HFFc6 (cell line): ENCODE measurements around the gene TCAIM. TPM values are rescaled to one million over a fixed set of nuclear protein-coding genes. Genes with fewer than 3 reads are reported as not detected.
A peak's percentile ranks its signal among the peaks of the same experiment; 100 is the strongest.

Experiments
- DNase-seq: peaks from one replicate; pipeline ENCODE4 v3.0.0-alpha.2; 2018
- H3K27ac Mint-ChIP-seq: 2 replicates; pipeline ENCODE4 v1.8.0; 2020; ENCODE audit warnings: mild to moderate bottlenecking, mixed read lengths
- H3K27me3 Mint-ChIP-seq: 2 replicates; pipeline ENCODE4 v1.8.0; 2021; ENCODE audit warnings: mild to moderate bottlenecking, moderate library complexity, mixed read lengths; ENCODE audit not compliant: insufficient read depth
- H3K36me3 Mint-ChIP-seq: 2 replicates; pipeline ENCODE4 v1.8.0; 2021; ENCODE audit warnings: low read depth, mixed read lengths
- H3K4me1 Mint-ChIP-seq: 2 replicates; pipeline ENCODE4 v1.8.0; 2020; ENCODE audit warnings: low read depth, mixed read lengths
- H3K4me3 Mint-ChIP-seq: 2 replicates; pipeline ENCODE4 v1.8.0; 2020; ENCODE audit warnings: mild to moderate bottlenecking, moderate library complexity, mixed read lengths
- H3K9me3 Mint-ChIP-seq: 2 replicates; pipeline ENCODE4 v1.8.0; 2020; ENCODE audit warnings: mild to moderate bottlenecking, mixed read lengths
- total RNA-seq, 6 experiments: library from RNA; stranded (reverse); fragmentation: NEBNext Ultra II Directional; extraction: Animal tissue kit (Norgen Biotek cat#: 25700); gene quantifications; 2 replicates in 1 of 6; 3 replicates in 5 of 6; pipeline ENCODE4 v1.2.3, GENCODE V29; 2021
- TF ChIP-seq, protein P1 (sequence below): fragments of 200-600 bp; sonication (generic); IDR thresholded peaks from 2 replicates; pipeline ENCODE4 v1.5.0; 2021; ENCODE audit warnings: antibody characterized with exemption, mild to moderate bottlenecking

TCAIM gene
- total RNA-seq, 6 experiments from 2014 or later: 18.4 to 22.4 (median 20.4) TPM

DNA sequence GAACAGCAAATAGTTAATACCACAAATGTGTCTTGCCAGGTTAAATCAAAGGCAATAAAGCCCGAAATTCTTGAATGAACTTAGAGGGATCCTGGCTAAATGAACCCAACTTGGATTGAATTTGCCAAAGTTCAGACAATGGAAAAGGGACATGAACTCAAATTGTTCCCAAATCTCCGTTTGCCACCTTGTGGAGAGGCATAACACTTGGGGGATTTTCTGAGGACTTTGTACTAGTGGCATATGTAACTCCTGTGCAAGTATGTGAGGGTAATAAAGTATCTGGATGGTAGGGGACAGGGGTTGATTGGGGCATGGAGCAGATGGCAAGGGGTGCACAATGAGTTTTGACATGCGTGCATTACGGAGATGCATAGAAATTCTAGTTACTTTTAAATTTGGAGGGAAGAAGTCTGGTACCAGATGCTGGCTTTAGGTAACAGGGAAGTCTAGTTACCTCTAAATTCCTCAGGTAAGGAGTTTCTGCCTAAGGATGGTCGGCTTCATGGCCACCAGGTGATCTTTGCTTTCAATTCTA, 1.2 kb upstream of the TCAIM start:
- Mint-ChIP-seq H3K9me3 (no peaks in the 10 kb centered on the region), H3K36me3 (0 out of 2 replicates have a peak, but pooled peaks cover 5% of the 10 kb centered on the region), H3K27ac (peak overlapping the region; percentile 91), H3K27me3 (peaks cover 6% of the 10 kb centered on the region), H3K4me1 (peaks cover 39% of the 10 kb centered on the region), H3K4me3 (peak overlapping the region; percentile 100)
- DNase-seq: peak; percentile 8
- TF ChIP-seq, protein P1, sequence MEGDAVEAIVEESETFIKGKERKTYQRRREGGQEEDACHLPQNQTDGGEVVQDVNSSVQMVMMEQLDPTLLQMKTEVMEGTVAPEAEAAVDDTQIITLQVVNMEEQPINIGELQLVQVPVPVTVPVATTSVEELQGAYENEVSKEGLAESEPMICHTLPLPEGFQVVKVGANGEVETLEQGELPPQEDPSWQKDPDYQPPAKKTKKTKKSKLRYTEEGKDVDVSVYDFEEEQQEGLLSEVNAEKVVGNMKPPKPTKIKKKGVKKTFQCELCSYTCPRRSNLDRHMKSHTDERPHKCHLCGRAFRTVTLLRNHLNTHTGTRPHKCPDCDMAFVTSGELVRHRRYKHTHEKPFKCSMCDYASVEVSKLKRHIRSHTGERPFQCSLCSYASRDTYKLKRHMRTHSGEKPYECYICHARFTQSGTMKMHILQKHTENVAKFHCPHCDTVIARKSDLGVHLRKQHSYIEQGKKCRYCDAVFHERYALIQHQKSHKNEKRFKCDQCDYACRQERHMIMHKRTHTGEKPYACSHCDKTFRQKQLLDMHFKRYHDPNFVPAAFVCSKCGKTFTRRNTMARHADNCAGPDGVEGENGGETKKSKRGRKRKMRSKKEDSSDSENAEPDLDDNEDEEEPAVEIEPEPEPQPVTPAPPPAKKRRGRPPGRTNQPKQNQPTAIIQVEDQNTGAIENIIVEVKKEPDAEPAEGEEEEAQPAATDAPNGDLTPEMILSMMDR: 0 out of 2 replicates have a peak, but pooled peaks have one; percentile 24

- Mint-ChIP-seq H3K27ac (peak overlapping the region; percentile 91), H3K4me1 (peaks cover 47% of the 10 kb centered on the region), H3K27me3 (peaks cover 3% of the 10 kb centered on the region), H3K9me3 (no peaks in the 10 kb centered on the region), H3K36me3 (0 out of 2 replicates have a peak, but pooled peaks cover 5% of the 10 kb centered on the region), H3K4me3 (peak overlapping the region; percentile 100)
- DNase-seq: no peak
- TF ChIP-seq, protein P1: no peak
Observed at GRCh38 chr3:44338828-44339127, 212 bp downstream of the TCAIM start.

- H3K4me1 Mint-ChIP-seq: peaks cover 47% of the 10 kb centered on the region
- TF ChIP-seq, protein P1: no peak
- H3K9me3 Mint-ChIP-seq: no peaks in the 10 kb centered on the region
- H3K27ac Mint-ChIP-seq: peak overlapping the region; percentile 91
- H3K4me3 Mint-ChIP-seq: peak overlapping the region; percentile 100
- DNase-seq: no peak
- 0 out of 2 replicates have a peak, but pooled peaks cover 5% of the 10 kb centered on the region for H3K36me3 Mint-ChIP-seq
- H3K27me3 Mint-ChIP-seq: peaks cover under 1% of the 10 kb centered on the region
Observed at GRCh38 chr3:44339181-44340057, 853 bp downstream of the TCAIM start.

- H3K4me3 Mint-ChIP-seq: peak overlapping the region; percentile 100
- H3K4me1 Mint-ChIP-seq: peaks cover 47% of the 10 kb centered on the region
- DNase-seq: no peak
- no peak overlapping the region; the same call in 1 of the 2 replicates for H3K27ac Mint-ChIP-seq
- TF ChIP-seq, protein P1: no peak
- no peaks in the 10 kb centered on the region; the same call in 1 of the 2 replicates for H3K27me3 Mint-ChIP-seq
- H3K36me3 Mint-ChIP-seq: 0 out of 2 replicates have a peak, but pooled peaks cover 5% of the 10 kb centered on the region
- no peaks in the 10 kb centered on the region for H3K9me3 Mint-ChIP-seq
Observed at GRCh38 chr3:44340058-44340395, 1.5 kb downstream of the TCAIM start.

- 0 out of 2 replicates have a peak, but pooled peaks cover 5% of the 10 kb centered on the region for H3K36me3 Mint-ChIP-seq
Observed at GRCh38 chr3:44342176-44342790, 3.7 kb downstream of the TCAIM start.

More at GRCh38 chr3:44342176-44342790, 3.7 kb downstream of the TCAIM start:
- Mint-ChIP-seq H3K4me1 (peaks cover 44% of the 10 kb centered on the region), H3K27ac (peak overlapping the region; percentile 58), H3K4me3 (peak overlapping the region; percentile 36), H3K27me3 (no peaks in the 10 kb centered on the region; the same call in 1 of the 2 replicates), H3K9me3 (no peaks in the 10 kb centered on the region)
- TF ChIP-seq, protein P1: no peak
- DNase-seq: peak; percentile 56
